Stomach (tissue), 9 donors: ENCODE measurements around the gene PCP4. TPM values are rescaled to one million over a fixed set of nuclear protein-coding genes. Genes with fewer than 3 reads are reported as not detected.
A peak's percentile ranks its signal among the peaks of the same experiment; 100 is the strongest.

Experiments
- DNase-seq, 2 donors: peaks; one replicate each; pipeline versions ENCODE4 v3.0.0 to v3.0.0-alpha.2; 2013 to 2019
- H3K27ac ChIP-seq, 5 donors: fragments of 200-600 bp in 4 of 5; sonication (generic) in 4 of 5; one replicate each; pipeline ENCODE4 v1.5.1; 2013 to 2019; ENCODE audit warnings: mild to moderate bottlenecking in 1 of 5, moderate library complexity in 1 of 5
- H3K27me3 ChIP-seq, 3 donors: fragments of 200-600 bp; sonication (generic); one replicate each; pipeline ENCODE4 v1.5.1; 2017 to 2019; ENCODE audit warnings: mixed run types in 1 of 3
- H3K36me3 ChIP-seq, 4 donors: fragments of 200-600 bp; sonication (generic); 1 replicate in 3 of 4; 2 replicates in 1 of 4; pipeline ENCODE4 v1.5.1; 2016 to 2019
- H3K4me1 ChIP-seq, 4 donors: fragments of 200-600 bp; sonication (generic); one replicate each; pipeline ENCODE4 v1.5.1; 2016 to 2019
- H3K4me3 ChIP-seq, 4 donors: fragments of 200-600 bp; sonication (generic) in 3 of 4; one replicate each; pipeline ENCODE4 v1.5.1; 2016 to 2019; ENCODE audit warnings: mild to moderate bottlenecking in 1 of 4
- H3K9me3 ChIP-seq, 4 donors: fragments of 200-600 bp; sonication (generic); one replicate each; pipeline ENCODE4 v1.5.1; 2016 to 2019
- CTCF ChIP-seq, 7 experiments: fragments of 450-650 bp in 4 of 7; fragments of 200-600 bp in 3 of 7; sonication (generic) in 3 of 7; IDR thresholded peaks; one replicate each; pipeline ENCODE4 v1.5.1; 2016 to 2019; ENCODE audit warnings: antibody characterized with exemption in 7 of 7, control low read depth in 2 of 7, mild to moderate bottlenecking in 1 of 7
- EP300 ChIP-seq: sonication (generic); formaldehyde crosslinking; IDR thresholded peaks from one replicate; pipeline ENCODE4 v1.6.1; 2017; ENCODE audit warnings: antibody characterized with exemption
- POLR2A ChIP-seq, 4 donors: fragments of 450-650 bp; IDR thresholded peaks; one replicate each; pipeline ENCODE4 v1.6.1; 2016; ENCODE audit warnings: antibody characterized with exemption in 4 of 4, control low read depth in 2 of 4, mild to moderate bottlenecking in 1 of 4, moderate library complexity in 1 of 4
- POLR2AphosphoS5 ChIP-seq, 3 donors: sonication (generic); formaldehyde crosslinking; IDR thresholded peaks; one replicate each; pipeline ENCODE4 v1.6.1; 2016; ENCODE audit warnings: antibody characterized with exemption in 3 of 3
- WGBS, 5 donors: extraction: QIAGEN DNeasy Blood & Tissue Kit in 3 of 5; methylation state at CpG; one replicate each; pipeline versions ENCODE4 v1.1.5 to v1.1.7; 2013 to 2018; 5-methylcytosine and 5-hydroxymethylcytosine counted together
- intact Hi-C: fragments of 100-400 bp; cut with DNase I; formaldehyde crosslinking; loops from one replicate; pipeline ENCODE4 v1.15.1; 2023; ENCODE audit warnings: low total_unique reads
- polyA plus RNA-seq, 3 donors: library from polyadenylated mRNA; stranded (reverse); fragments of 200-250 nt; gene quantifications; one replicate each; pipeline ENCODE4 v1.2.3, GENCODE V29; 2013
- total RNA-seq, 5 donors: library from RNA; depleted of rRNA; stranded (reverse); fragments of >200 nt; gene quantifications; one replicate each; pipeline versions ENCODE4 v1.1.0 to v1.2.3, GENCODE V29; 2014 to 2016
- donor health status: healthy with polysubstance abuse.
- donor health status: Bipolar disorder and iron deficiency.
- donor health status: healthy.

The PCP4 gene
- total and polyA plus RNA-seq, 8 donors: 1.2 to 29.9 (median 2.0) TPM; not detected in 2

DNA sequence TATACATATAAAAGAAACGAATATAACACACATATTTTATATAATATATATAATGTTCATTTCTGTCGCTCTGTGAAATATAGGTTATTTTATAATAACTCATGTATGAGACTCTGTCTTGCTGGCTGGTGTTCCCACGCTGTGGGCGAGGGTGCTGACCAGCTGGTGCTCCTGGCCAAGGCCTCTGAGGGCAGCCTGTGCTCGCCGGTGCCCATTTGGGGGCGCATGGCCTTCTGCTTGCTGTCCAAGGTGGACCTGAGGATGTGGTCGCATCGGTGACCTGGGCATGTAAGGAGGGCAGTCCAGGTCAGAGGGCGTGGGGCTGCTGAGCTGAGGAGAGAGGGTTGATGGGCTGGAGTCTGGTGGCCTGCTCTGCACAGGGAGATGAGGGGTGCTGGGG, 1.1 kb upstream of the PCP4 start:
- Histone ChIP-seq H3K4me1 (peaks cover 0 to 8% (median 2%) of the 10 kb centered on the region in 4 donors), H3K27me3 (peaks cover 0 to 13% (median 0%) of the 10 kb centered on the region in 3 donors), H3K27ac (no peak overlapping the region), H3K36me3 (no peaks in the 10 kb centered on the region), H3K4me3 (no peak overlapping the region), H3K9me3 (no peaks in the 10 kb centered on the region)
- WGBS, 5 donors: 89 to 94% (median 92%) methylated on average over 9 to 10 of the region's 10 CpGs
- intact Hi-C loops: loop anchor here (10.0 kb wide), 1 partner anchor 259 kb away; no protein-coding TSS in a partner anchor
- no peak for TF ChIP-seq POLR2A (IDR thresholded peaks at IDR 0.05)
- TF ChIP-seq EP300: no peak
- no peak for TF ChIP-seq POLR2AphosphoS5 (IDR thresholded peaks at IDR 0.05)
- TF ChIP-seq CTCF (IDR thresholded peaks at IDR 0.05): no peak
- DNase-seq: no peak

- intact Hi-C loops: loop anchor here (10.0 kb wide), 1 partner anchor 256 kb away; no protein-coding TSS in a partner anchor
- no peak overlapping the region for H3K4me3 ChIP-seq
- peak in 1 of 2 donors; percentile 20 for DNase-seq
- H3K27ac ChIP-seq: no peak overlapping the region
- TF ChIP-seq POLR2AphosphoS5 (IDR thresholded peaks at IDR 0.05) (no peak), CTCF (IDR thresholded peaks at IDR 0.05) (no peak), EP300 (no peak), POLR2A (IDR thresholded peaks at IDR 0.05) (no peak)
- peaks cover 0 to 13% (median 0%) of the 10 kb centered on the region in 3 donors for H3K27me3 ChIP-seq
- no peaks in the 10 kb centered on the region for H3K36me3 ChIP-seq
- peaks cover 0 to 8% (median 2%) of the 10 kb centered on the region in 4 donors for H3K4me1 ChIP-seq
- WGBS, 5 donors: 48 to 68% (median 66%) methylated on average over 8 to 11 of the region's 11 CpGs
- H3K9me3 ChIP-seq: no peaks in the 10 kb centered on the region
Measured at GRCh38 chr21:39869141-39869818, 2.0 kb downstream of the PCP4 start.

- H3K27ac ChIP-seq: no peak overlapping the region
- 92 to 96% (median 96%) methylated on average over 1 of the region's 1 CpG for WGBS, 5 donors
- TF ChIP-seq POLR2AphosphoS5 (IDR thresholded peaks at IDR 0.05): no peak
- TF ChIP-seq CTCF (IDR thresholded peaks at IDR 0.05): no peak
- no peak for TF ChIP-seq EP300
- no peak for TF ChIP-seq POLR2A (IDR thresholded peaks at IDR 0.05)
- H3K36me3 ChIP-seq: no peaks in the 10 kb centered on the region
- intact Hi-C loops: no loop called here
- no peaks in the 10 kb centered on the region for H3K9me3 ChIP-seq
- no peak overlapping the region for H3K4me3 ChIP-seq
- peaks cover 0 to 2% (median 0%) of the 10 kb centered on the region in 3 donors for H3K27me3 ChIP-seq
- no peak for DNase-seq
- H3K4me1 ChIP-seq: peaks cover 0 to 8% (median 0%) of the 10 kb centered on the region in 4 donors
Measured at GRCh38 chr21:39873687-39874086, 6.4 kb downstream of the PCP4 start.

DNA sequence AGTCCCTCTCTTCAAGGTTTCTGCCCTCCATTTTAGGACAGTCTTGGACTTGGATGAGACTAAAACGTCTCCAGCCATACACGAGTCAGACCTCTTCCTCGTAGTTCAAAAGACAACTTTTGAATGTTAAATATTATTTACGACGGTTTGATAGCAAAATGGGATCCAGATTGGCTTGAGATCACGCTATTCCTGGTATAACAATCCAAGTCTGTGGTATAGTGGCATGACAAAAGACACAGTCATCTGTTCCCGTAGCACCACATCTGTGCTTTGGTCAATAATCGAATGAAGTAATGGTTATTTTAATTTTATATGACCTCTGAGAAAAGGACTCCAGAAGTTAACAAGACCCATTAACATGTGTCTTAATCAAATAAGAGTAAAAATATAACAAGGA, 7.0 kb downstream of the PCP4 start:
- Histone ChIP-seq H3K4me1 (peaks cover 0 to 6% (median 0%) of the 10 kb centered on the region in 4 donors), H3K27ac (no peak overlapping the region), H3K4me3 (no peak overlapping the region), H3K9me3 (no peaks in the 10 kb centered on the region), H3K27me3 (no peaks in the 10 kb centered on the region), H3K36me3 (no peaks in the 10 kb centered on the region)
- 77 to 86% (median 82%) methylated on average over 8 of the region's 8 CpGs for WGBS, 5 donors
- intact Hi-C loops: no loop called here
- DNase-seq: no peak
- no peak for TF ChIP-seq POLR2A (IDR thresholded peaks at IDR 0.05)
- no peak for TF ChIP-seq CTCF (IDR thresholded peaks at IDR 0.05)
- no peak for TF ChIP-seq EP300
- TF ChIP-seq POLR2AphosphoS5 (IDR thresholded peaks at IDR 0.05): no peak
